ENCODE data around the gene DLGAP5. TPM values are rescaled to one million over a fixed set of nuclear protein-coding genes. Genes with fewer than 3 reads are reported as not detected.
A peak's percentile ranks its signal among the peaks of the same experiment; 100 is the strongest.

The DLGAP5 gene
- polyA plus RNA-seq, 1 donor from 2014 or later: 2.0 TPM

GRCh38 chr14:55190906-55191202 lies 531 bp downstream of the DLGAP5 start:
- Histone ChIP-seq H3F3A (ENCODE audit: insufficient read depth, low read length, poor library complexity, severe bottlenecking) (no peaks in the 10 kb centered on the region), H3K27ac (ENCODE audit: low read length) (no peak overlapping the region), H3K79me2 (replicated peaks; ENCODE audit: insufficient read depth, low read length) (peaks cover 33% of the 10 kb centered on the region), H3K27me3 (ENCODE audit: insufficient read depth, low read depth, low read length) (no peaks in the 10 kb centered on the region), H3K36me3 (ENCODE audit: insufficient read depth, low read length) (no peaks in the 10 kb centered on the region), H3K4me2 (ENCODE audit: low read length) (peak overlapping the region; percentile 64), H4K20me1 (ENCODE audit: insufficient read depth) (no peaks in the 10 kb centered on the region), H2AFZ (ENCODE audit: low read depth, low read length) (peak overlapping the region; percentile 17), H3K9me3 (ENCODE audit: low read length) (no peaks in the 10 kb centered on the region), H3K4me3 (ENCODE audit: low read length) (peak overlapping the region; percentile 72), H3K9ac (ENCODE audit: low read length) (no peak overlapping the region), H3K9me2 (ENCODE audit: insufficient read depth, low read length) (no peaks in the 10 kb centered on the region)
- TF ChIP-seq TAF1 (IDR thresholded peaks at IDR 0.05; ENCODE audit: low read depth): no peak
- TF ChIP-seq EP300 (conservative IDR thresholded peaks at IDR 0.05; ENCODE audit: poor library complexity, severe bottlenecking): no peak
- TF ChIP-seq POLR2AphosphoS5 (IDR thresholded peaks at IDR 0.05): no peak
- no peak for TF ChIP-seq REST (IDR thresholded peaks at IDR 0.05; ENCODE audit: borderline replicate concordance)
- no peak for TF ChIP-seq SMC3 (conservative IDR thresholded peaks at IDR 0.05; ENCODE audit: poor library complexity)
- no peak for TF ChIP-seq EZH2 (IDR thresholded peaks at IDR 0.05; ENCODE audit: borderline replicate concordance, insufficient read depth, low read length, poor library complexity, severe bottlenecking)
- no peak for TF ChIP-seq MXI1 (conservative IDR thresholded peaks at IDR 0.05; ENCODE audit: poor library complexity, severe bottlenecking)
- no peak for TF ChIP-seq CTCF (IDR thresholded peaks at IDR 0.05; ENCODE audit: poor library complexity, severe bottlenecking)
- TF ChIP-seq RAD21 (conservative IDR thresholded peaks at IDR 0.05): no peak

GRCh38 chr14:55188686-55189295 lies 2.6 kb downstream of the DLGAP5 start:
- no peak for TF ChIP-seq POLR2AphosphoS5 (IDR thresholded peaks at IDR 0.05)
- no peak for TF ChIP-seq REST (IDR thresholded peaks at IDR 0.05; ENCODE audit: borderline replicate concordance)
- TF ChIP-seq EP300 (conservative IDR thresholded peaks at IDR 0.05; ENCODE audit: poor library complexity, severe bottlenecking): no peak
- no peak for TF ChIP-seq CTCF (IDR thresholded peaks at IDR 0.05; ENCODE audit: poor library complexity, severe bottlenecking)
- no peak for TF ChIP-seq TAF1 (IDR thresholded peaks at IDR 0.05; ENCODE audit: low read depth)
- TF ChIP-seq RAD21 (conservative IDR thresholded peaks at IDR 0.05): no peak
- no peak for TF ChIP-seq SMC3 (conservative IDR thresholded peaks at IDR 0.05; ENCODE audit: poor library complexity)
- no peak for TF ChIP-seq MXI1 (conservative IDR thresholded peaks at IDR 0.05; ENCODE audit: poor library complexity, severe bottlenecking)
- TF ChIP-seq EZH2 (IDR thresholded peaks at IDR 0.05; ENCODE audit: borderline replicate concordance, insufficient read depth, low read length, poor library complexity, severe bottlenecking): no peak
- H3K4me2 ChIP-seq (ENCODE audit: low read length): no peak overlapping the region
- H2AFZ ChIP-seq (ENCODE audit: low read depth, low read length): no peak overlapping the region
- H4K20me1 ChIP-seq (ENCODE audit: insufficient read depth): no peaks in the 10 kb centered on the region
- no peaks in the 10 kb centered on the region for H3F3A ChIP-seq (ENCODE audit: insufficient read depth, low read length, poor library complexity, severe bottlenecking)
- H3K36me3 ChIP-seq (ENCODE audit: insufficient read depth, low read length): no peaks in the 10 kb centered on the region
- peaks cover 33% of the 10 kb centered on the region for H3K79me2 ChIP-seq (replicated peaks; ENCODE audit: insufficient read depth, low read length)
- H3K9me2 ChIP-seq (ENCODE audit: insufficient read depth, low read length): no peaks in the 10 kb centered on the region
- H3K27me3 ChIP-seq (ENCODE audit: insufficient read depth, low read depth, low read length): no peaks in the 10 kb centered on the region
- H3K4me3 ChIP-seq (ENCODE audit: low read length): no peak overlapping the region
- H3K27ac ChIP-seq (ENCODE audit: low read length): no peak overlapping the region
- H3K9me3 ChIP-seq (ENCODE audit: low read length): no peaks in the 10 kb centered on the region
- H3K9ac ChIP-seq (ENCODE audit: low read length): no peak overlapping the region
